K562 (cell line): Measurements from ENCODE around the gene PTPRG. TPM values are rescaled to one million over a fixed set of nuclear protein-coding genes. Genes with fewer than 3 reads are reported as not detected.

ENCODE experiments used
- ATAC-seq: fragments of 200-7000 bp; cut with Tn5 transposase; 3 replicates; pipeline ENCODE4 v1.9.1; 2020; ENCODE audit warnings: moderate library complexity
- BruUV-seq: library from RNA; stranded (reverse); fragments of 400-500 nt; replicated peaks from 2 replicates; lab custom pipeline; 2021; lab: Mats Ljungman, UMichigan
- CTCF ChIA-PET: fragments of 300-600 bp; formaldehyde crosslinking; extraction: SDS; loops from one replicate; lab custom pipeline; 2021; ENCODE audit warnings: low intra/inter-chr PET ratio; lab: Yijun Ruan, JAX
- POLR2A ChIA-PET: fragments of 300-600, 350-650 bp; sonication (Branson Sonifier 250); formaldehyde crosslinking; extraction: SDS; loops from one replicate; lab custom pipeline; 2021; ENCODE audit warnings: antibody characterized with exemption, inconsistent platforms; lab: Yijun Ruan, JAX
- DNase-seq, 4 experiments: peaks; one replicate each; pipeline versions ENCODE4 v3.0.0 to v3.0.0-alpha.2; 2011 to 2018; ENCODE audit warnings: low spot score in 3 of 4, mixed read lengths in 3 of 4; ENCODE audit errors: extremely low read depth in 1 of 4
- FAIRE-seq: peaks from 2 replicates; lab custom pipeline; 2011; peaks lifted over from hg19 to GRCh38; lab: Jason Lieb, UNC
- H2AFZ ChIP-seq: 2 replicates; pipeline ENCODE4 v1.6.0; 2011; ENCODE audit warnings: low read depth, low read length, control low read depth, inconsistent platforms
- H3K27ac ChIP-seq: fragments of 200-600 bp; 3 replicates; pipeline ENCODE4 v1.8.0; 2011; ENCODE audit warnings: low read depth, mild to moderate bottlenecking, control low read depth, inconsistent platforms, low read length, moderate library complexity, mixed read lengths; ENCODE audit errors: extremely low read depth
- H3K27me3 ChIP-seq, 2 experiments: fragments of 300-600 bp in 1 of 2; 2 replicates in 1 of 2; 3 replicates in 1 of 2; pipeline versions ENCODE4 v1.6.0 to v1.8.0; 2011; ENCODE audit warnings: inconsistent platforms in 2 of 2, low read length in 2 of 2, mild to moderate bottlenecking in 1 of 2, mixed read lengths in 1 of 2, moderate library complexity in 1 of 2; ENCODE audit not compliant: control insufficient read depth in 2 of 2, insufficient read depth in 2 of 2
- H3K36me3 ChIP-seq: fragments of 300-600 bp; 3 replicates; pipeline ENCODE4 v1.8.0; 2011; ENCODE audit warnings: mild to moderate bottlenecking, low read length, inconsistent platforms; ENCODE audit not compliant: control insufficient read depth, insufficient read depth
- H3K4me1 ChIP-seq, 2 experiments: fragments of 200-600 bp in 1 of 2; replicated peaks in 1 of 2; 2 replicates in 1 of 2; 3 replicates in 1 of 2; pipeline versions ENCODE4 v1.5.1 to v1.8.0; 2011; ENCODE audit warnings: inconsistent platforms in 2 of 2, low read length in 2 of 2, mild to moderate bottlenecking in 1 of 2, mixed read lengths in 1 of 2, moderate library complexity in 1 of 2; ENCODE audit not compliant: control insufficient read depth in 2 of 2, insufficient read depth in 2 of 2
- H3K4me2 ChIP-seq: 2 replicates; pipeline ENCODE4 v1.6.1; 2011; ENCODE audit warnings: low read length, control low read depth, inconsistent platforms, mixed read lengths; ENCODE audit not compliant: insufficient read depth
- H3K4me3 ChIP-seq: fragments of 200-600 bp; sonication (generic), shearing (Covaris generic); 2 replicates; pipeline ENCODE4 v1.5.1; 2016; ENCODE audit warnings: control low read depth, inconsistent platforms
- H3K79me2 ChIP-seq: fragments of 200-600 bp; 3 replicates; pipeline ENCODE4 v1.8.0; 2011; ENCODE audit warnings: low read length, inconsistent platforms; ENCODE audit not compliant: control insufficient read depth, insufficient read depth
- H3K9ac ChIP-seq, 2 experiments: 2 replicates each; pipeline versions ENCODE4 v1.6.0 to v1.6.1; 2011; ENCODE audit warnings: low read depth in 2 of 2, low read length in 2 of 2, control low read depth in 1 of 2, inconsistent platforms in 1 of 2, mild to moderate bottlenecking in 1 of 2, mixed read lengths in 1 of 2; ENCODE audit not compliant: insufficient read depth in 1 of 2
- H3K9me1 ChIP-seq: one replicate; pipeline ENCODE4 v1.6.0; 2011; ENCODE audit warnings: inconsistent platforms, mild to moderate bottlenecking, low read length, moderate library complexity; ENCODE audit not compliant: control insufficient read depth, insufficient read depth
- H3K9me3 ChIP-seq: replicated peaks from 2 replicates; pipeline ENCODE4 v1.5.1; 2011; ENCODE audit warnings: low read depth, low read length, inconsistent platforms; ENCODE audit not compliant: control insufficient read depth, insufficient read depth
- H4K20me1 ChIP-seq: replicated peaks from 2 replicates; pipeline ENCODE4 v1.6.1; 2011; ENCODE audit warnings: low read length, inconsistent platforms, mixed read lengths; ENCODE audit not compliant: control insufficient read depth, insufficient read depth
- CXXC5 ChIP-seq: fragments of 250-450 bp; sonication (Bioruptor Pico); IDR thresholded peaks from 2 replicates; pipeline ENCODE4 v1.8.0; 2022; ENCODE audit warnings: inconsistent platforms, mild to moderate bottlenecking, moderate library complexity
- WGBS: fragments of 100-300 bp; shearing (Covaris generic); methylation state at CpG from one replicate; pipeline ENCODE4 v1.1.6; 2016; ENCODE audit warnings: low coverage, mixed read lengths; ENCODE audit not compliant: insufficient coverage; ENCODE audit errors: missing lambda C conversion rate; 5-methylcytosine and 5-hydroxymethylcytosine counted together
- in situ Hi-C: fragments of 300-500 bp; cut with MboI; formaldehyde crosslinking; loops from 4 replicates; pipeline ENCODE4 v1.15.0; 2018; ENCODE audit warnings: inconsistent platforms, mixed read lengths
- intact Hi-C: fragments of 100-400 bp; cut with micrococcal nuclease; formaldehyde crosslinking; loops from 2 replicates; pipeline ENCODE4 v1.14.2; 2022
- polyA plus RNA-seq, 8 experiments: library from polyadenylated mRNA; depleted of rRNA in 4 of 8; stranded (reverse) in 5 of 8; unstranded in 3 of 8; fragments of >200 nt; fragmentation: Nextera tagmentation in 2 of 8; fragmentation: Illumina TruSeq in 1 of 8; extraction: Ambion mirVana in 2 of 8; extraction: Trizol in 1 of 8; gene quantifications; 2 replicates each; pipeline versions ENCODE4 v1.2.1 to v1.2.3, GENCODE V29; 2011 to 2014; ENCODE audit warnings: inconsistent platforms in 1 of 8, missing spikeins in 1 of 8
- total RNA-seq, 7 experiments: library from RNA; depleted of rRNA in 6 of 7; stranded (reverse); fragments of >200 nt in 6 of 7; fragmentation: Illumina TruSeq in 2 of 7; extraction: Trizol in 2 of 7; gene quantifications; 2 replicates each; pipeline versions ENCODE4 v1.2.1 to v1.2.3, GENCODE V29; 2011 to 2021; ENCODE audit warnings: low replicate concordance in 1 of 7
- TF ChIP-seq, protein P1 (sequence below): fragments of 250-450 bp; sonication (Bioruptor Pico); IDR thresholded peaks from 2 replicates; pipeline ENCODE4 v1.8.0; 2022; ENCODE audit warnings: inconsistent platforms
- TF ChIP-seq, protein P2 (sequence below): fragments of 450-650 bp; IDR thresholded peaks from 2 replicates; pipeline ENCODE4 v1.6.1; 2016; ENCODE audit warnings: low read depth
- TF ChIP-seq, protein P3 (sequence below): fragments of 250-450 bp; sonication (Bioruptor Pico); IDR thresholded peaks from 2 replicates; pipeline ENCODE4 v1.9.0; 2021; ENCODE audit warnings: mild to moderate bottlenecking, inconsistent platforms

The PTPRG gene
- total and polyA plus RNA-seq, 9 of the 15 experiments (the other 6 are each of a cell fraction or from before 2014, with no cell fraction given): 0.16 TPM; not detected in 8

DNA sequence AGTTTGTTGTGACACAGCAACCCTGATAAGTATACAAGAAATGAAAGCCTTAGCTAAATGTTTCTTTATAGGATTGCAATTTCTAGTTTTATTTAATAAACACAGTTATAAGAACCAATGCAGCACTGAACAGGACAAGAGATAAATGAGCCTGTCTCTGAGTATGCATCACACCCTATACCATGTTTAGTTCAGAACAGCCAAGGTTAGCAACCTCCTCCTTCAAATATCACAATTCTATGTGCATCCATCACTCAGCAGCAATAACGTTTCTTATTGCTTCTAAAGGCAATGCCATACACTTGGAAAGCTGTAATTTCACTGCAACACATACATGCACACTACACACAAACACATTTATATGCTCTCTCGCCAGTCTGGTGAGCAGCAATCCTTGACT lies 280.6 kb downstream of the PTPRG start:
- Histone ChIP-seq H3K27ac (no peak overlapping the region), H3K9me3 (no peaks in the 10 kb centered on the region), H3K27me3 (no peaks in the 10 kb centered on the region), H3K79me2 (no peaks in the 10 kb centered on the region), H3K36me3 (no peaks in the 10 kb centered on the region), H3K4me1 (no peaks in the 10 kb centered on the region), H3K4me3 (no peak overlapping the region), H3K4me2 (no peak overlapping the region), H2AFZ (no peak overlapping the region), H4K20me1 (no peaks in the 10 kb centered on the region), H3K9ac (no peak overlapping the region), H3K9me1 (no peaks in the 10 kb centered on the region)
- BruUV-seq: no TSS peak
- 0% methylated on average over 2 of the region's 2 CpGs for WGBS
- DNase-seq (no peak), ATAC-seq (no peak), FAIRE-seq (no peak)
- ChIA-PET CTCF (no interaction called here), POLR2A (no interaction called here)
- intact Hi-C loops: no loop called here
- TF ChIP-seq CXXC5 (CRISPR knock-in tag): no peak
- TF ChIP-seq, protein P1, sequence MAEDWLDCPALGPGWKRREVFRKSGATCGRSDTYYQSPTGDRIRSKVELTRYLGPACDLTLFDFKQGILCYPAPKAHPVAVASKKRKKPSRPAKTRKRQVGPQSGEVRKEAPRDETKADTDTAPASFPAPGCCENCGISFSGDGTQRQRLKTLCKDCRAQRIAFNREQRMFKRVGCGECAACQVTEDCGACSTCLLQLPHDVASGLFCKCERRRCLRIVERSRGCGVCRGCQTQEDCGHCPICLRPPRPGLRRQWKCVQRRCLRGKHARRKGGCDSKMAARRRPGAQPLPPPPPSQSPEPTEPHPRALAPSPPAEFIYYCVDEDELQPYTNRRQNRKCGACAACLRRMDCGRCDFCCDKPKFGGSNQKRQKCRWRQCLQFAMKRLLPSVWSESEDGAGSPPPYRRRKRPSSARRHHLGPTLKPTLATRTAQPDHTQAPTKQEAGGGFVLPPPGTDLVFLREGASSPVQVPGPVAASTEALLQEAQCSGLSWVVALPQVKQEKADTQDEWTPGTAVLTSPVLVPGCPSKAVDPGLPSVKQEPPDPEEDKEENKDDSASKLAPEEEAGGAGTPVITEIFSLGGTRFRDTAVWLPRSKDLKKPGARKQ (CRISPR knock-in tag): no peak
- TF ChIP-seq, protein P2, sequence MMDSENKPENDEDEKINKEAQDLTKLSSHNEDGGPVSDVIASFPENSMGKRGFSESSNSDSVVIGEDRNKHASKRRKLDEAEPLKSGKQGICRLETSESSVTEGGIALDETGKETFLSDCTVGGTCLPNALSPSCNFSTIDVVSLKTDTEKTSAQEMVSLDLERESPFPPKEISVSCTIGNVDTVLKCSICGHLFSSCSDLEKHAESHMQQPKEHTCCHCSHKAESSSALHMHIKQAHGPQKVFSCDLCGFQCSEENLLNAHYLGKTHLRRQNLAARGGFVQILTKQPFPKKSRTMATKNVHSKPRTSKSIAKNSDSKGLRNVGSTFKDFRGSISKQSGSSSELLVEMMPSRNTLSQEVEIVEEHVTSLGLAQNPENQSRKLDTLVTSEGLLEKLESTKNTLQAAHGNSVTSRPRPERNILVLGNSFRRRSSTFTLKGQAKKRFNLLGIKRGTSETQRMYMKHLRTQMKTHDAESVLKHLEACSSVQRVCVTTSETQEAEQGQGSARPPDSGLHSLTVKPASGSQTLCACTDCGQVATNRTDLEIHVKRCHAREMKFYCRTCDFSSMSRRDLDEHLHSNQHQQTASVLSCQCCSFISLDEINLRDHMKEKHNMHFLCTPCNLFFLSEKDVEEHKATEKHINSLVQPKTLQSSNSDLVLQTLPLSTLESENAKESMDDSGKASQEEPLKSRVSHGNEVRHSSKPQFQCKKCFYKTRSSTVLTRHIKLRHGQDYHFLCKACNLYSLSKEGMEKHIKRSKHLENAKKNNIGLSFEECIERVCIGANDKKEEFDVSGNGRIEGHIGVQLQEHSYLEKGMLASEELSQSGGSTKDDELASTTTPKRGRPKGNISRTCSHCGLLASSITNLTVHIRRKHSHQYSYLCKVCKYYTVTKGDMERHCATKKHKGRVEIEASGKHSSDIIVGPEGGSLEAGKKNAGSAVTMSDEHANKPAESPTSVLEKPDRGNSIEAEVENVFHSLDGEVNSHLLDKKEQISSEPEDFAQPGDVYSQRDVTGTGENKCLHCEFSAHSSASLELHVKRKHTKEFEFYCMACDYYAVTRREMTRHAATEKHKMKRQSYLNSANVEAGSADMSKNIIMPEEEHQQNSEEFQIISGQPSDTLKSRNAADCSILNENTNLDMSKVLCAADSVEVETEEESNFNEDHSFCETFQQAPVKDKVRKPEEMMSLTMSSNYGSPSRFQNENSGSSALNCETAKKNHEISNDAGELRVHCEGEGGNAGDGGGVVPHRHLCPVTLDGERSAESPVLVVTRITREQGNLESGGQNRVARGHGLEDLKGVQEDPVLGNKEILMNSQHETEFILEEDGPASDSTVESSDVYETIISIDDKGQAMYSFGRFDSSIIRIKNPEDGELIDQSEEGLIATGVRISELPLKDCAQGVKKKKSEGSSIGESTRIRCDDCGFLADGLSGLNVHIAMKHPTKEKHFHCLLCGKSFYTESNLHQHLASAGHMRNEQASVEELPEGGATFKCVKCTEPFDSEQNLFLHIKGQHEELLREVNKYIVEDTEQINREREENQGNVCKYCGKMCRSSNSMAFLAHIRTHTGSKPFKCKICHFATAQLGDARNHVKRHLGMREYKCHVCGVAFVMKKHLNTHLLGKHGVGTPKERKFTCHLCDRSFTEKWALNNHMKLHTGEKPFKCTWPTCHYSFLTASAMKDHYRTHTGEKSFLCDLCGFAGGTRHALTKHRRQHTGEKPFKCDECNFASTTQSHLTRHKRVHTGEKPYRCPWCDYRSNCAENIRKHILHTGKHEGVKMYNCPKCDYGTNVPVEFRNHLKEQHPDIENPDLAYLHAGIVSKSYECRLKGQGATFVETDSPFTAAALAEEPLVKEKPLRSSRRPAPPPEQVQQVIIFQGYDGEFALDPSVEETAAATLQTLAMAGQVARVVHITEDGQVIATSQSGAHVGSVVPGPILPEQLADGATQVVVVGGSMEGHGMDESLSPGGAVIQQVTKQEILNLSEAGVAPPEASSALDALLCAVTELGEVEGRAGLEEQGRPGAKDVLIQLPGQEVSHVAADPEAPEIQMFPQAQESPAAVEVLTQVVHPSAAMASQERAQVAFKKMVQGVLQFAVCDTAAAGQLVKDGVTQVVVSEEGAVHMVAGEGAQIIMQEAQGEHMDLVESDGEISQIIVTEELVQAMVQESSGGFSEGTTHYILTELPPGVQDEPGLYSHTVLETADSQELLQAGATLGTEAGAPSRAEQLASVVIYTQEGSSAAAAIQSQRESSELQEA: no peak
- TF ChIP-seq, protein P3, sequence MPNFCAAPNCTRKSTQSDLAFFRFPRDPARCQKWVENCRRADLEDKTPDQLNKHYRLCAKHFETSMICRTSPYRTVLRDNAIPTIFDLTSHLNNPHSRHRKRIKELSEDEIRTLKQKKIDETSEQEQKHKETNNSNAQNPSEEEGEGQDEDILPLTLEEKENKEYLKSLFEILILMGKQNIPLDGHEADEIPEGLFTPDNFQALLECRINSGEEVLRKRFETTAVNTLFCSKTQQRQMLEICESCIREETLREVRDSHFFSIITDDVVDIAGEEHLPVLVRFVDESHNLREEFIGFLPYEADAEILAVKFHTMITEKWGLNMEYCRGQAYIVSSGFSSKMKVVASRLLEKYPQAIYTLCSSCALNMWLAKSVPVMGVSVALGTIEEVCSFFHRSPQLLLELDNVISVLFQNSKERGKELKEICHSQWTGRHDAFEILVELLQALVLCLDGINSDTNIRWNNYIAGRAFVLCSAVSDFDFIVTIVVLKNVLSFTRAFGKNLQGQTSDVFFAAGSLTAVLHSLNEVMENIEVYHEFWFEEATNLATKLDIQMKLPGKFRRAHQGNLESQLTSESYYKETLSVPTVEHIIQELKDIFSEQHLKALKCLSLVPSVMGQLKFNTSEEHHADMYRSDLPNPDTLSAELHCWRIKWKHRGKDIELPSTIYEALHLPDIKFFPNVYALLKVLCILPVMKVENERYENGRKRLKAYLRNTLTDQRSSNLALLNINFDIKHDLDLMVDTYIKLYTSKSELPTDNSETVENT: no peak
- in situ Hi-C loops: no loop called here
